HG02588 (cell line): ENCODE results near the gene AFF1.
"Not testable (repeated sequence)": the region's sequence is repeated elsewhere in the genome, so short reads cannot be mapped to it uniquely, and the experiment has no call there.

Experiments
- ATAC-seq: cut with Tn5 transposase; IDR thresholded peaks from one replicate; pipeline ENCODE4 v1.9.1; 2021; ENCODE audit warnings: mild to moderate bottlenecking, moderate library complexity; ENCODE audit not compliant: unreplicated experiment

AFF1 gene

DNA sequence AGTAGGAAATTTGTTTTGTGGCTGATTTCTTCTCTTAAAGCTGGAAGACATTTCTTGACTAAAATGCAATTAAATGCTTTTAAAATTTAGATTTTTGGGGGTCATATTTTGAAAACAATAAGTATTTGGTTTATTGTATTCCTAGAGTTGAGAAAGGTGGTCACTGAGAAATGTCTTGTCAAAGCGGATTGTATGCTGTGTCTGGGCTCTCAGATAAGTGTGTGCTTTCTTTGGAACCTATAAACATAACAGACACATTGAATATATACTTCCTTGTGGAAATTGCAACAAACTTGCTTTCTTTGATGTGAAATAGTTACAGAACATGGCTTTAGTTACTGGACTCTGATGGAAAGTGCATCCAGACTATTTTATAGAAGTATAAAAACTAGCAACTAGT, 75.4 kb downstream of the AFF1 start:
- no peak for ATAC-seq

DNA sequence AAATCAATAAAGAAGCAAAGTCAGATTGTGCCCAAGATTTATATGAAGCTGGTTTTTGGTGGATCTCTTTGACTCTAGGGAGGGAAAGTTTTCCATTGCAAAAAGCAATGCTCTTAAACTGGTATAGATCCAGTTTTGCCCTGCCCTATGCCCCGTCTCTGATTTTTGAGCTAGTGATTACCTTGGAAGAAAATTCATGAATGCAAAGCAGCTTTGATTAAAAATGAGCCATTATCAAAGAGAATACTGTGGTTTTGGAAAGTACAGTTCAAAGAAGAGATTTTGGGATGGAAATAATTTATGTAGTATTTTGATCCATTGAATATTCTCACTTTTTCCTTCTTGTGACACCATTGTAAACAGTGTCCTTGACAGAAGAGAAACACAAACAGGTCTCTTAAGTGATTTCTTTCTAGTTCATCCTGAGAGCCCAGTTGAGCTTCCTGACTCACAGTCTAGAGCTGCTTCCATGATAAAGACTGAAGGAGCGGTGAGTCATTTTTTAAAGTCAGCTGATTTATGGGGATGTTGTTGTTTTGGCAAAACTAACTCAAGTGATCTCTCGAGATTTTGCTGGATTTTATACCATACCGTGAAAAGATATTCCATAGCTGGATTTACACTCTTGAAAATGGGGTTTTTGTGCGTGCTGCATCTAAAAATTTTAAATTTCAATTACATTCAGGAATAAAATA, 76.7 kb downstream of the AFF1 start:
- no peak for ATAC-seq

DNA sequence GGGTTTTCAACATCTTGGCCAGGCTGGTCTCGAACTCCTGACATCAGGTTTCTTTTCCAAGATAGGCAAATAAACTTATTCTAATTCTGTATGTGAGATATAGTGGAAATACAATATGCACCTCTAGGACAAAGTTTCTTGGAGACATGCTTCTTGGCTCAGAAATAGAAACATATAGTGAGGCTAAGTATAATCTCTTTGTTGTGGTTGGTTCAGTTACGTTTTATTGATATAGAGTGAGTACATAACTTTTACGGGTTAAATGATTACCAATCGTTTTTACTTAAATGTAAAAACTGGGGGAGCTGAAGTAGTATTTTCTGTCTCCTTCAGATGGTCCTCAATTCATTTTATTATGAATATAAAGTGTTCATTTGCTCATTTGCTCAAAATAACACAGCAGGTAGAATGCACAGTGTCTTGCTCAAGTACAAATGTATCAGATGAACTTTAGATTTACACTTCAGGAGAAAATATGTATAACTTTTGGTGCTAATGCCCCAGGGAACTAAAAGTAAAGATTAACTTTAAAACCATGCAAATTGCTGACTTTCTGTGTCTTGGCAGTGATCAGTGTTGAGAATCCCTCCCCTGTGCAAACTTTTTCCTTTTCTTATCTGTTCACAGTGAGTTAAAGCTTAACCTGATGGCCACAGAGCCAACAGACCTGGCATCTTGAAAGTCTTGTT, 77.6 kb downstream of the AFF1 start:
- ATAC-seq = peak; percentile 79

DNA sequence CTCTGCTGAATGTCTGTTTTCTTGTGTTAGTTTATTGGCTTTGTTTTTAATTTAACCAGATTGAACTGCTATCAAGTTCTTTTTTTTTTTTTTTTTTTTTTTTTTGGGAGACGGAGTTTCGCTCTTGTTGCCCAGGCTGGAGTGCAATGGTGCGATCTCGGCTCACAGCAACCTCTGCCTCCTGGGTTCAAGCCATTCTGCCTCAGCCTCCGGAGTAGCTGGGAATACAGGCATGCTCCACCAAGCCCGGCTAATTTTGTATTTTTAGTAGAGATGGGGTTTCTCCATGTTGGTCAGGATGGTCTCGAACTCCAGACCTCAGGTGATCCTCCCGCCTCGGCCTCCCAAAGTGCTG, 78.1 kb downstream of the AFF1 start:
- ATAC-seq = not testable (repeated sequence)

DNA sequence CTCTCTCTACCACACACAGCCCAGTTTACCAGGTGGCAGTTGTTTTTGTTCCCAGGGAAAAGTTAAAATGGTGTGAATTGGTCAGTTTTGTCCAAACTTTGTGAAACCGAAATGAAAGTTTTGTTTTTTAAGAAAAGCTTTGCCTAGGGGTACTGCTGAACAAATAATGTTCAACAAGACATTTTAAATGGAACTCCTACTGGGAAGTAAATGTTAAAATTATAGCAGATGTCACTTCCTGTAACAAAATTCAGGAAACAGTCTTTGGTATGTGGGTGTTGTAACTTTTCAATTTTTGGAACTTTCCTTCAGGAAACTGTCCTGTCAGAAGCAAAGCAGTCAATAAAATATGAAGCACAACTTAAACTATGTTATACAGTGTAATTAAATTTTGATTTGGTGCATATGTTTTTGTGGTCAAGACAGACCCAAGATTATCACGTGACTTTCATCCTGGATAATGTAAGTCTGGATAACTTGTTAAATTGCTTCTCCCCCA, 79.5 kb downstream of the AFF1 start:
- ATAC-seq = no peak

DNA sequence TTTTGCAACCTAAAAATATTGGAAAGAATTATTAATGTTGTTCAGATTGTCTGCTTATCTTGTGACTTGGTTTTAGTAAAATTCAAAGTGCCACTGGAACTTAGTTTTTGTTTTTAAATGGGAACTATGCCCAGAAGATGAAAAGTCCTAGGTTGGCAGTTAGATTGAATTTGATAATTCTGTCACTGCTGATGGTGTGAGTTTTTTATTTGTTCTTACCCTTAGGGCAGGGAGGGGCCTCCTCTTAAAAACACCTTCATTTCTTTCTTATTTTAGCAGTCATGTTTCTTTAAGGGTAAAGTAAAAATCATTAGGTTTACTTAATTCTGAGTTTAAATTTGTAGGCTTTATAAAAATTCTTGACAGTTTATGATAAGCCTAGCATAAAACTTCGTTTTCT, 80.6 kb downstream of the AFF1 start:
- no peak for ATAC-seq

DNA sequence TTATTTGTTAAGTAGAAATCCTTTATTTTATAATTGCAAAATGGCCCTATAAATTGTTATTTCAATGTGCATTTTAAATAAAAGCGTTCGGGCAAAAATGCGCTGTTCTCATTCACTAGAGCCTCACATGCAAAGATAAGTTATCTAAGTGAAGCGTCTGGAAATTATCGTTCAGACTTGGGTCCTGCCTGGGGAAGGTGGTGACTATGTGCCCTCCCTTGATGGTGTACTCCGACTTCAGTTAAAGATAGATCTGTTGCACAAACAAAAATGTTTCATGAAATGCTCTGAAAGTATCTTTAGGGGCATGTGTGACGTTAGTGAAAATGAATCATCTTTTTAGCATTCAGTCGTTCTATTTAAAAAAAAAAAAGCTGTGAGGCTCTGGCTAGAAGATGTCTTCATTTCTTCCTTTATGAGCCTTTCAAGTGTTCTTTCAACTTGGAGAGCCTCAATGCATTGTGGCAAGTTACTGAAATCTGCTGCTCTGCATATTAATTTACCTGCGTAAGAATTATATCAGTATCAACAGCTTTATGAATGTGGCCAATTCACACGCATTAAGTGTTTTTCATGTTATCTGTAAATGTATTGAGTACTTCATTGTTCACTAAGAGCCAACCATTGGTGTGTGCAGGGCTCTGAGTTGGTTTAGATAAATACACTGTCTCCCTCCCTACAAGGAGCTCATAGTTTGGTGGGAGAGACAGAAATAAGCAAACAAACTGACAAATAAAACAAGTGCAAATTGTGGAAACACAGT, 83.0 kb downstream of the AFF1 start:
- no peak for ATAC-seq

DNA sequence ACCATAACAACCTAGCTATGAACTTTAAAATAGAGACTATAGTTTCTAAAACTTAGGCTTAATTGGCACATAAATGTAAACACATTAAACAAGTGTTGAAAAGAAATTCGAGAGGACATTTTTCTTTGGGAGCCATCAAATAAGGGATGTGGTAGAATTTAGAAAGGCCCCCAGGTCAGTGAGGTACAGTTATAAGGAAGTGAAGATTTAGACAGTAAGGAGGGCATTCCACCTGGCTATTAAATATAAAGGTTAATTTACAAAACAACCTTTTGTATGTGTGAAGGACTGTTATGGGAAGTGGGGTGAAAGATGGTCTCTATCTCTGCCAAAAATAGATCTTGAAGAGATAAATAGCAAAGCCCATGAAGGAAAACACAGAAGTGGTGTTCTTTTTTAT, 83.9 kb downstream of the AFF1 start:
- no peak for ATAC-seq

DNA sequence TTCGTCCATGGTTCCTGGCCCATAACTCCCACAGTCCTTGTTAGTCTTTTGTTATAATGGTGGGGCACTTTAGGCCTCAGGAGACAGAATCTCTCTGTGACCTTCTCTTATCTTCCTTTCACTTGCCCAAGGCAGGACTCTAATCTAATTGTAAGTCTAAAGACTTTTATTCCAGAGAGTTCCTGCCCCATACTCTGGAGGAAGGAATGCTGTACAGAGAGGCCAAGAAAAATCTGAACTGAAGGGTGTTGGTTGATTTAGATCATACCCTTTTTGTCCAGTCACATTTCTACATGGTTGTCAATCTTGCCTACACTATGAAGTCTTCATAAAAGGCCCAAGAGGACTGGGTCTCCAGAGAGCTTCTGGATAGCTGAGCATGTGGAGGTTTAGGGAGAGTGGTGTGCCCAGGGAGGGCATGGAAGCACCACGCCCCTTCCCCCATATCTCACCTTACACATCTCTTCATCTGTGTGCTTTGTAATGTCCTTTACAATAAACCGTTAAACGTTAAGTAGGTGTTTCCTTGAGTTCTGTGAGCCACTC, 84.5 kb downstream of the AFF1 start:
- ATAC-seq = no peak

DNA sequence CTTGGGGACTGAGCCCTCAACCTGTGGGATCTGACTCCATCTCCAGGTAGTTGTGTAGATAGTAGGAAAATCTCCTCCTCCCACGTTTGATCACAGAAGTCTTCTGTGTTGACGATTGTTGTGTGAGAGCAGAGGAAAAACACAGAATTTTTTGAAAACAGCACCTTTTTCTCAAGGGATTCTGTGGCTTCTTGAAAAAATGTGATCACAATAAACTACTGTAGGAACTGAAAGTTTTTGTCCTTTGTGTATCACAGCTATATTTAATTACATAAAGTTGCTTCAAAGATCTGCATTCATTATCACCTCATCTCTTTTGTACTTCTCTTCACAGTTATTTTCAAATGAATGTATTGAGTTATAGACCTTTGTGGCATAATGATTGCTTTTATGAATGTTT, 85.1 kb downstream of the AFF1 start:
- ATAC-seq = no peak

DNA sequence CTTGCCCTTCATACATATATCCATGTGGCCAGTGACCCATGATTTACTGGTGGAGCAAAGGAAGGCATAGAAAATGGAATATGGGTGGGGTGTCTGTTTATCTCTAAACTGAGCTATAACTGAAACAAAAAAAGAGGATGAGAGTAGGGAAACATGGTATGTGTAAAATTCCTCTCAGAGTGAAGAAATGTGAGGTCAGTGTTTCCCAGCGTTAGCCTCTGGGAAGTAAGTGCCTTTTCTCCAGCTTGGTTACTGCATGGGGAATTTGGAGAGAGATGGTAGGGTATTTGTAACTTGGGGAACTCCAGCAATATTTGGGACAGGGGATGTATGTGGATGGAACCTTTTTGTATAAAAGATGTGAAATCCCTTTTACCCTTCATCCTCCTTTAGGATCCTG, 89.4 kb downstream of the AFF1 start:
- ATAC-seq = no peak

DNA sequence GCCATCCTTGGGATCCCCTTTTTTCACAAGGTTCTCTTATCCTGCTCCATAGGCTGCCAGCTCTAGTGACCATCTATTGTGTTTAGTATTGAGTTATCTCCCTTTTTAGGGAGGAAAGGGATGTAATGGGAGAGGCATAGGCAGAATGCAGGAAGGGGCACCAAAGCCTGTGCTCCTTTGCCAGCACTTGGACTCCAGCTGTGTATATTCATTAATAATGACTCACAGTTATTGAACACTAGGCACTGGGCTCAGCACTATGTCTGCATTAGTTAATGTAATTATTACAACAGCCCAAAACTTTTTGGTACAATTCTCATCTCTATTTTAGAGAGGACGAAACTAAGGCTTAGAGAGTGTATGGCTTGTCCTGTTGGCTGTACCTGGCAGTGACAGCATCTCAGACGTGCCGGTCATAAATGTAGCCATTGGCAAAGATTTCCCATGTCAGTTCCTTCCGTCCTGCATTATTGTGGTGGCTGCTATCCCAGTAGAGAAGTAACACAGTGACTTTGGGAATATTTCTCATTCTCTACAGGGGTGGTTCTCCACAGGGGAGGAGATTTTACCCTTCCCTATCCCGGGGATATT, 90.3 kb downstream of the AFF1 start:
- no peak for ATAC-seq

DNA sequence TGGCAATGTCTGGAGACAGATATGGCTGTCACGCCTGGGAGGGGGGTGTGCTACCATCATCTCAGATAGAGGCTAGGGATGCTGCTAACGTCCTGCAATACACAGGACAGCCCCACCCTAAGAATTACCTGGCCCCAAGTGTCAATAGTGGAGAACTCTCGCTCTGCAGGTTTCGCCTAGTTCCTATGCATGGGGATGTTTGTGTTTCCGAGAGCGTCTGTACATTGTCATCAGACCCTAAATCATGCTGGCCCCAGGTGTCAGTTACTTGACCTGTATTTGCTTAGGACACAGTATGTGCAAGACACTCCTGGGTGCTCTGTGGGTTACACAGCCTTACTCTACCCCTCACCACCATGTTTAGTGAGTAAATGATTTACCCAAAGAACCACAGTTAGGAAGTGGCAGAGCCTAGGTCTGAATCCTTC, 90.8 kb downstream of the AFF1 start:
- peak; percentile 62 for ATAC-seq

DNA sequence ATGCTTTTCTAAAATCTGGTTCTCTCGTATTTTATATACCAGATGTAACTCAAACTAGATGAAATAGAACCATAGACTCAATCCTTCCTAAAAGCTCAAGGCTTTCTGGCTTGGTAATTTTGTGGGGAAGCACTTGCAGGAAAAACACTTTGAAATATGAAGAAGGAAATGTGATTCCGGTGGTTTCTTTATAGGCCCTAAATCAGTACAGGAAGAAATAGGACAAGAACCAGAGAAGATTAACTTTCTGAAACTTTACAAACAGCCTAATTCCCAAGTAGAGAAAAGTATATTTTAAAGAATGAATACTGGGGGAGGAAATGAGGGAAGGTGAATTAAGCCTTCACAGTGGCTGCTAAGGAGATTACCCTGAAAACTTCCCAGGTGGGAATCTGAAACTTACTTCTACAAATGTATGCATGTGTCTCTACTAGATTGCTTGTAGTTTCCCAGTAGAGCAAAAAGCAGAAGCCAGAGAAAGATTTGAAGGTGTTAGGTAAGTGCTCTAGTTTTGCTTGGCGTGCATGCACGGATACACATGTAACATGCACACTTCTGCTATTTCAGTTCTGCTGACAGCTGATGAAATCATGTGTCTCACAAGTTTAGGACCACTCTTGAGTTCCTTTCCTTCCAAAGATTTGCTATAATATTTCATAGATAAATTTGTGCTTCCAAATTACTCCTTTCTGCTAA, 92.1 kb downstream of the AFF1 start:
- ATAC-seq = peak; percentile 80

DNA sequence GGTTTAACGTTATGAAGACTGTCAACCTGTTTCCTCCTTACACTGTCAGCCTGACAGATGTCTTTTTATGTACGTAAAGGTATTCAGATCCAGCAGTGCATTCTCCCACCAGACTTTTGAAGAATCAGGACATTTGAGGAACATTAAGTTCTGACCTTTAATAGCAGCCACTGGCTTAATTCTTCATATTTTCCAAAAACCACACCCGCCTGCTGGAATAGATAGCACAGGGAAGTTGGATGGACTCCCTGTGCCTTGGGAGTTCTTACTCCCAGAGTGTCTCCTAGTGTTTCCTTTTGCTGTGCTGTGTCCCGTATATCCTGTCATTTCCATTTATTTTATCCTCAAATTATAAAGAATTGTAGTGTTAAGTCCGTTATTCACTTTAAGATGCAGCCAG, 94.5 kb downstream of the AFF1 start:
- ATAC-seq = no peak

DNA sequence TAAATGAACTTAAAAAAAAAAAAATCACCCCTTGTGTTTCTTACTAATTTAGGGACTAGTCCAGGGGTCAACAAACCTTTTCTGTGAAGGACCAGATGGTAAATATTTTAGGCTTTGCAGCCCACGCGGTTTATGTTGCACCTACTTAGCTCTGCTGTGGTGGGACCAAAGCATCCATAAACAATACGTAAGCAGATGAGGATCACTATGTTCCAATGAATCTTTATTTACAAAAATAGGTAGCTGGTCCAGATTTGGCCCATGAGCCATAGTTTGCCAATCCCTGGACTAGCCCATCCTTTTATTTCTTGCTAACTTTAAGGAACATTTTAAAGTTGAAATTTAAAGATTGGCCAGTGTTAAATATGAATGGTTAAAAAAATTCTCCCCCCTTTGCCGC, 95.3 kb downstream of the AFF1 start:
- ATAC-seq = no peak

DNA sequence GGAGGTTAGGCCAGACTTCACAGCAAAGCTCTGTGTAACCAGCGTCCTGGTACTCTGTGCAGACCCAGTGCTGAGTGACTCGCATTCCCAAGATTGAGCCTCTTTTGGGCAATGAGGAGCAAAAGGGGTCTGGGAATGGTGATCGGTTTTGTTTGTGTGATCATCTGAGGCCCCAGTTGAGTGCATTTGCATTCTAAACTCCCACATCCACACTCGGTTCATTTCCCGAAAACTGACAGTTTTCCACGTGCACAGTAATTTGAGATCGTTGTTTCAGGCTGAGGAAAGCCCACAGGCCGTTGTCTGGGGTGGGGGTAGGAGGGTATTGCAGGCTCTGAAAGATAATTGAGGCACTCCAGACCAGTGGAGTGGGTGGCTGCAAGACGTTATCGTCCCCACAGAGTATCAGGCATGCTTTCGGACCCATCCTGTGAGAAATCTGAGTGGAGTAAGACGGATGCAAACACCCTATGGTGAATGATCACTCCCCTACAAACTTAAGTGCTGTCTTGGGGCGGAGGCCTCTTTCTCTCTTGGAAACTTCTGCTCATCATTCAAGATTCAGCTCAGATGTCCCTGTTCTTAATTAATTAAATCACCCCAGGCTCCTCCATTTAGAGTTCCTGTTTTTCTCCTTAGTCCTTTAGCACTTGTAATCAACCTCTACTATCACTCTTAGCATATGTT, 96.1 kb downstream of the AFF1 start:
- no peak for ATAC-seq

DNA sequence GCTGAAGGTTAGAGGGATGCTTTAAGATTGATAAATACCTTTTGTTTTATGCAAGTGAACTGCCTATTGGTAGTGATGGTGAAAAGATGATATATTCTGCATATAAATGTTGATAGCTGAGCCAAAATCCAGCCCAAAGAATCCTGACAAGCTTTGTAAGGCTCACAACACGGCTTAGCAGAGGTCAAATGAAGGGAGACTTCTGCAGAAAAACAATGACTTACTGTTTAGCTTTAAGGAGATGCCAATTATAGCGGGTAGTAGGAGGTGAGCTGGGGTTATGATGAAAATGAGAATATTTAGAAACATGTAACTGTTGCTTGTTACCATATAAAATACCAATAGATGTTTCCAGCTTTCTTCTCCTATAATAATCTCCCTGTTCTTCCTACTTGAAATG, 97.1 kb downstream of the AFF1 start:
- no peak for ATAC-seq

DNA sequence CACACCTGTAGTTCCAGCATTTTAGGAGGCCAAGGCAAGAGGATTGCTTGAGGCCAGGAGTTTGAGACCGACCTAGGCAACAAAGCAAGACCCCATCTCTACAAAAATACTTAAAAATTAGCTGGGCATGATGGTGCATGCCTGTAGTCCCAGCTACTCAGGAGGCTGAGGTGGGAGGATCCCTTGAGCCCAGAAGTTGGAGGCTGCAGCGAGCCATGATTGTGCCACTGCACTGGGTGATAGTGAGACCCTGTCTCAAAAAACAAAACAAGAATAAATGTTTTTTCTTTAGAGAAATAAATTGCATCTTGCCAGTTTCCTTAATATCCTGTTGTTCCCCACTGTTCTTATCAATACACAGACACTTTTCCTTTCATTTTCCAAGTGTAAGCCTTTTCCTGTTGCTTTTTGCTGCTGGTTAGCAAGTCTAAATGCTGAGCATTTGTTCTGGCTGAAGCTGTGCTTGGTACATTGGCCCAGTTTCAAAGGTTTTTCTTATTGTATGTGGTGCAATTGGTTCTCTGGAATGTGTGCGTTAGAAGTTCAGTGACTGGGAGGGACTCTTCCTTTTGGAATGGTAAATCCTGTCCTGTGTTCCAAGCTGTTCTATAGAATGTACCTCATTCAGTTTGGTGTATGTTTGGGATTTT, 98.2 kb downstream of the AFF1 start:
- no peak for ATAC-seq

DNA sequence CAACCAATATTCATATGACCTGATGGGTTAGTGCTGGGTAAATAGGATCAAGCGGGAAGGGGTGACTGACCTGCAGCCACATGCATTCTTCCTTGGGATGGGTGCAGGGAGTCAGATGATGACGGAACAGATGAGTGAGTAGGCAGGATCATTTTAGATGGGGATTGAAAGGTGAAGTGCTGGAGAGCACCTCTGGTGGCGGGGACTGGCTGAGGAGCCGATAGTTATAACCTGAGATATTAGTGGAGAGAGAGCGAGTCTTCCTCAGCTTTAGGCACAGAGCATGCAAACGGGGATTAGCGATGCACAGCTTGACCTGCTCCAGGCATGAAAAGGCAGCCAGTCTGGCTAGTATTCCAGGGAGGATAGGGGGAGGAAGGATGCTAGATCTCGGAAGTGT, 99.1 kb downstream of the AFF1 start:
- ATAC-seq = no peak
